ENCODE measurements around the gene NDUFB3. TPM values are rescaled to one million over a fixed set of nuclear protein-coding genes. Genes with fewer than 3 reads are reported as not detected.
A peak's percentile ranks its signal among the peaks of the same experiment; 100 is the strongest.
"Not testable (repeated sequence)": the region's sequence is repeated elsewhere in the genome, so short reads cannot be mapped to it uniquely, and the experiment has no call there.

The NDUFB3 gene
- total RNA-seq, 2 experiments from 2014 or later: 115 to 116 TPM

DNA sequence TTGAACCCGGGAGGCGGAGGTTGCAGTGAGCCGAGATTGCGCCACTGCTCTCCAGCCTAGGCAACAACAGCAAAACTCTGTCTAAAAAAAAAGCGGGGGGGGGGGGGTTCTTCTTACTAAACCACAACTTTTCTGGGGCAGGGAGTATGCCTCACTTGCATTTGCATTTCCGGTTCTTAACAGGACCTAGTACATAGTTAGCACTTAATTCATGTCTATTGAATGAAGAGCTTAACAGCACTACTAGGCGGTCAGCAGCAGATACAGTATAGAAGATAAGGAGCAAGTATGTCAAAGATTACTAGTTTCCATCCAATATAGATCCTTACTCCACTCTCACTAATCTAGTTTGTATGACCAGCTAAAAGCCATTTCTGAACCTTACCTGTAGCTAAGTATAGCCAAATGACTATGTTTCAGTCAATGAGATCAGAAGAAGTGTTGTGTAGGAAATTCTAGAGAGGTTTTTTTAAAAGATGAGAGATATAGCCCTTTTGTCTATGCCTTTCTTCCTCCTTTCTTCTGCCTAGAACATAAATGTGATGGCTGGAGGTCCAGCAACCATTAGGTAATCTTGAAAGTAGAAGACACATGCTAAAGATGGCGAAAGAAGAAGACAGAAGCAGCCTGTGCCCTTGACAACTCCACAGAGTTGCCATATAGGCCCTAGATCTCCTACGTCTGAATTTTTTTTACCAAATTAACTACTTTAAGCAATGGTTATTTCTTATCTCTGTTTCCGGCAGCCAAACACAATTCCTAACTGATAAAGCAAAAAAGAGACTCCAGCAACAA, 11.6 kb upstream of the NDUFB3 start:
- no peak for ATAC-seq (ENCODE audit: low read depth)
- H3K27ac Mint-ChIP-seq: no peak overlapping the region
- POLR2A ChIA-PET: no interaction called here

DNA sequence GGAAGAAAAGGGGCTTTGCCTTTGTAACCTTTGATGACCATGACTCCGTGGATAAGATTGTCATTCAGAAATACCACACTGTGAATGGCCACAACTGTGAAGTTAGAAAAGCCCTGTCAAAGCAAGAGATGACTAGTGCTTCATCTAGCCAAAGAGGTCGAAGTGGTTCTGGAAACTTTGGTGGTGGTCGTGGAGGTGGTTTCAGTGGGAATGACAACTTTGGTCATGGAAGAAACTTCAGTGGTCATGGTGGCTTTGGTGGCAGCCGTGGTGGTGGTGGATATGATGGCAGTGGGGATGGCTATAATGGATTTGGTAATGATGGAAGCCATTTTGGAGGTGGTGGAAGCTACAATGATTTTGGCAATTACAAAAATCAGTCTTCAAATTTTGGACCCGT, 8.3 kb upstream of the NDUFB3 start:
- ATAC-seq (ENCODE audit: low read depth); DNase-seq; POLR2A ChIA-PET; H3K27me3 Mint-ChIP-seq; H3K9me3 Mint-ChIP-seq: not testable (repeated sequence)
- Mint-ChIP-seq H3K4me1 (peaks cover 33% of the 10 kb centered on the region), H3K4me3 (peak overlapping the region; percentile 43), H3K36me3 (peaks cover 26% of the 10 kb centered on the region), H3K27ac (peak overlapping the region; percentile 78)

More for the DNA sequence above, 11.6 kb upstream of the NDUFB3 start:
- peaks cover 24% of the 10 kb centered on the region for H3K4me1 Mint-ChIP-seq
- no peak overlapping the region for H3K4me3 Mint-ChIP-seq
- peaks cover 28% of the 10 kb centered on the region for H3K36me3 Mint-ChIP-seq
- H3K9me3 Mint-ChIP-seq: no peaks in the 10 kb centered on the region
- H3K27me3 Mint-ChIP-seq: no peaks in the 10 kb centered on the region
- DNase-seq: no peak

DNA sequence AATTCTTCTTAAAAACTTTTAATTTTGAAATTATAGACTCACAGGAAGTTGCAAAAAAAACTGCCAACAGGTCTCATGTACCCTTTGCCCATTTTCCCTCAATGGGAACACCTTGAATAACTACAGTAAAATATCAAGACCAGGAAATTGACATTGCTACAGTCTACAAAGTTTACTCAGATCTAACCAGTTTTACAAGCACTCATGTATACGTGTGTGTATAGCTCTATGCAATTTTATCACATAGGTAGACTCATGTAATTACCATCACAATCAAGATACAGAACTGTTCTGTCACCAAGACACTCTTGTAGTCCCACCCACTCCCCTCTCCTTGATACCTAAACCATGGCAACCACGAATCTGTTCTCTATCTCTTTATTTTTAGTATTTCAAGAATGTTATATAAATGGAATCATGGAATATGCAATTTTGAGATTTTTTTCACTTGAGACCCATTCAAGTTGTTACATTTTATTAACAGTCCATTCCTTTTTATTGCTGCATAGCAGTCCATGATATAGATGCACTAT, 6.9 kb upstream of the NDUFB3 start:
- Mint-ChIP-seq H3K27me3 (no peaks in the 10 kb centered on the region), H3K27ac (no peak overlapping the region), H3K9me3 (no peaks in the 10 kb centered on the region), H3K4me3 (no peak overlapping the region), H3K4me1 (peaks cover 40% of the 10 kb centered on the region), H3K36me3 (peaks cover 18% of the 10 kb centered on the region)
- no peak for DNase-seq
- POLR2A ChIA-PET: interaction anchor here (0.6 kb wide), 1 partner anchor 70 kb away, joined by 3 read pairs; no protein-coding TSS in a partner anchor
- ATAC-seq (ENCODE audit: low read depth): no peak

DNA sequence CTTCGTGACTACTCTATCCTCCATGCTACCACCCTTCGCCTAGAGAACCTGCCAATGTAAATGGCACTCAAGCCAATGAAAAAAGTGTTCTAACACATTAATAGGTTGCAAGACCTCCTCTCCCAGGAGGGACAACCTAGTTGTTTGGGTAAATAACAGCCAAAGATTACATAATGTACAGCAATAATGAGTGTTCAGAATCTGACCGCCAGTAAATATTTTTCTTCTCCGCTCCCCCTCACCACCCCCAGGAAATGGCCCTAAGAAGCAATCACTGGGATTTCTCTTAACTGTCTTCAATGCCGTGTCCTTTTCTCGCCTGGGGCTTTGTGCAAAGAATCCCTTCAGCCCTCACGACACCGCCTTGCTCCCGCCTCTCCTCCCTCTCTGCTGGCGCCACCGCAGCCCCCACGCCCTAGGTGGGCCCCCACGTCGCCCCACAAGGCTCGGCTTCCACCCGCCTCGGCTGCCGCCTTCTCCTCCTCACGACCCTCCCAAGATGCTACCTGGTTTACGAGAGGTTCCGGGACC, 788 bp upstream of the NDUFB3 start:
- H3K36me3 Mint-ChIP-seq: no peaks in the 10 kb centered on the region
- peak overlapping the region; percentile 90 for H3K4me3 Mint-ChIP-seq
- POLR2A ChIA-PET: interaction anchor here (0.7 to 4.3 kb wide), 8 partner anchors 46 to 220 kb away, joined by 3 to 35 read pairs (median 8); partner anchors contain the start of genes CFLAR, NIF3L1, ORC2 and PPIL3
- peaks cover 33% of the 10 kb centered on the region for H3K4me1 Mint-ChIP-seq
- no peak for DNase-seq
- no peaks in the 10 kb centered on the region for H3K27me3 Mint-ChIP-seq
- peak overlapping the region; percentile 87 for H3K27ac Mint-ChIP-seq
- H3K9me3 Mint-ChIP-seq: no peaks in the 10 kb centered on the region
- ATAC-seq (ENCODE audit: low read depth): peak; percentile 27

DNA sequence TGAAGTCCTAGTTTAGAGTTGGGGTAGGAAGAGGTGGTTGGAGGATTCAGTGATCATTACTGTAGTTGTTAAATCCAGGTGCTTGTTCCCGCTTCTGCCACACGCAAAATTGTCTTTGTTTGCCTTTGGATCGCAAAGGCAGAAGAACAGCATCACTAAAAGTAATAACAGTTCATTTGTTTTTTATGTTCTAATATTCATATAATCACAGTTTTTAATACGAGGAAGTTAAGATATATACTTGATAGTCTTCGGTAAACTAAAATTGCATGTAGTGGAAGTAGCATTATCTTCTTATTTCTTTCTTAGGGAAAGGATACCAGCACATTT, 365 bp downstream of the NDUFB3 start:
- Mint-ChIP-seq H3K36me3 (no peaks in the 10 kb centered on the region), H3K9me3 (no peaks in the 10 kb centered on the region), H3K4me3 (peak overlapping the region; percentile 90), H3K4me1 (peaks cover 29% of the 10 kb centered on the region), H3K27ac (peak overlapping the region; percentile 87), H3K27me3 (no peaks in the 10 kb centered on the region)
- POLR2A ChIA-PET: interaction anchor here (0.6 to 3.9 kb wide), 5 partner anchors 10 to 163 kb away, joined by 3 to 35 read pairs (median 8); partner anchors contain the start of gene CFLAR
- ATAC-seq (ENCODE audit: low read depth): peak; percentile 1
- no peak for DNase-seq

DNA sequence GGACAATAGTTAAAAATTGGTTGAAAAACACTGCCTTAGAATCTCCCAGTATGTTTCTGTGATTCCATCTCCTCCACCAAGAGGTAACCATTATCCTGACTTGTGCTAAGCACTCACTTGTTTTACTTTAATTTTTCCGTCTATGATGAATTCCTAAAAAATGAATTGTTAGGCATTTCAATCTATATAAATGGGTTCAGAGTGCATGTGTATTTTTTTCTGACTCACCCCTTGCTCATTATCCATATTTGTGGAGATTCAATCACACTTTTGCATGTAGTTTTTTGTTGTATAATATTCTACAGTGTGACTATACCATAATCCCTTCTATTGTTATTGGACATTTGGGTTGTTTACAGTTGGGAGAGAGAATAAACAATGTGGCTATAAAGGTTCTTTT, 1.3 kb downstream of the NDUFB3 start:
- POLR2A ChIA-PET: interaction anchor here (1.1 to 3.9 kb wide), 2 partner anchors 44 to 47 kb away, joined by 11 to 35 read pairs; partner anchors contain the start of gene CFLAR
- peaks cover 29% of the 10 kb centered on the region for H3K4me1 Mint-ChIP-seq
- no peaks in the 10 kb centered on the region for H3K9me3 Mint-ChIP-seq
- no peaks in the 10 kb centered on the region for H3K36me3 Mint-ChIP-seq
- H3K27me3 Mint-ChIP-seq: no peaks in the 10 kb centered on the region
- H3K27ac Mint-ChIP-seq: peak overlapping the region; percentile 31
- peak overlapping the region; percentile 90 for H3K4me3 Mint-ChIP-seq
- no peak for DNase-seq
- no peak for ATAC-seq (ENCODE audit: low read depth)

DNA sequence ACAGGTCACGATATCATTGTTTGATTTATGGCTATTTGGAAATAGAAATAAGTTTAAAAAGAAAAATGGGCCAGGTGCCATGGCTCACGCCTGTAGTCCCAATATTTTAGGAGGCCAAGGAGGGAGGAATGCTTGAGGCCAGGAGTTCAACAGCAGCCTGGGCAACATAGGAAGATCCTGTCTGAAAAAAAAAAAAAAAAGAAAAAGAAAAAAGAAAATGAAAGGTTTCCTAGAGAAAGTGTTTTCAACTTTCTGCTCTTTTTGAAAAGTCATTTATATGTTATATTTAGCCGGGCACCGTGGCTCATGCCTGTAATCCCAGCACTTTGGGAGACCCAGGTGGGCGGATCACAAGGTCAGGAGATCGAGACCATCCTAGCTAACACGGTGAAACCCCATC, 3.2 kb downstream of the NDUFB3 start:
- Mint-ChIP-seq H3K4me1 (peaks cover 17% of the 10 kb centered on the region), H3K4me3 (peak overlapping the region; percentile 10)
- POLR2A ChIA-PET: interaction anchor here (0.7 kb wide), 1 partner anchor 36 kb away, joined by 3 read pairs; no protein-coding TSS in a partner anchor

DNA sequence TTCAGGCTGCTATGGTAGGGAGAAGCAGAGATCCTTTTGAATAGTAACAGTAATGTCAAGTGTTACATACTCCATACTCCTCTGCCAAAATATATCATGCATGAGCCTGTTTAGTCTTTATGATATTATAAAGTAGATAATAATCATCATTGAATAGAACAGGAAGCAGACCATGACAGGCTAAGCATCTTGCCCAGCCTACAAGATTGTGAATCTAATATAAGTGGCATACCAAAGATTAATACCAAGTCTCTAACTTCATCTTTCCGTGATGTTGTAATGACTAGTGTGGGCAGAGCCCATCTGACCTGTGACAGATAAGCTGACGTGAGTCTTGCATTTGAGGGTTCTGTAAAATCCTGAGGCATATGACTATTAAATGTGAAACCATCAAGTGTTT, 13.1 kb downstream of the NDUFB3 start:
- no peak for ATAC-seq (ENCODE audit: low read depth)
- POLR2A ChIA-PET: interaction anchor here (0.6 kb wide), 1 partner anchor 194 kb away, joined by 3 read pairs; no protein-coding TSS in a partner anchor
- no peaks in the 10 kb centered on the region for H3K9me3 Mint-ChIP-seq
- H3K4me1 Mint-ChIP-seq: no peaks in the 10 kb centered on the region
- H3K36me3 Mint-ChIP-seq: peaks cover 20% of the 10 kb centered on the region
- no peak overlapping the region for H3K4me3 Mint-ChIP-seq
- H3K27me3 Mint-ChIP-seq: no peaks in the 10 kb centered on the region
- no peak overlapping the region for H3K27ac Mint-ChIP-seq
- DNase-seq: no peak

More for the DNA sequence above, 3.2 kb downstream of the NDUFB3 start:
- Mint-ChIP-seq H3K36me3 (peaks cover 2% of the 10 kb centered on the region), H3K9me3 (no peaks in the 10 kb centered on the region), H3K27me3 (no peaks in the 10 kb centered on the region), H3K27ac (peak overlapping the region; percentile 24)
- DNase-seq: no peak
- ATAC-seq (ENCODE audit: low read depth): no peak

DNA sequence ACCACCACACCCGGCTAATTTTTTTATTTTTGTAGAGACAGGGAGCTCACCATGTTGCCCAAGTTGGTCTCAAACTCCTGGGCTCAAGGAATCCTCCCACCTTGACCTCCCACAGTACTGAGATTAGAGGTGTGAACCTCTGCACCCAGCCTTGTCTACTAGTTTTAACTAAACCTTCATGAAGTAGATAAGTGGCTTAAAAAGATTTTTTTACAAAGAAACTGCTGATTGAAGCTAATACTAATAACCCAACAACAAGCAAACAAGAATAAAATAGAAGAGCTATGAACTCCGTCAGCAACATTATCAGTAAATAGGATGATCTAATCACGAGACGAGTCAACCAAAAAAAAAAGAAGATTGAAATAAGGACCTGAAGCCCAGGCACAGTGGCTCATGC, 18.8 kb downstream of the NDUFB3 start:
- POLR2A ChIA-PET: no interaction called here
- no peaks in the 10 kb centered on the region for H3K9me3 Mint-ChIP-seq
- H3K4me1 Mint-ChIP-seq: no peaks in the 10 kb centered on the region
- no peaks in the 10 kb centered on the region for H3K27me3 Mint-ChIP-seq
- no peak for ATAC-seq (ENCODE audit: low read depth)
- no peak overlapping the region for H3K4me3 Mint-ChIP-seq
- DNase-seq: no peak
- H3K27ac Mint-ChIP-seq: no peak overlapping the region
- H3K36me3 Mint-ChIP-seq: peaks cover 17% of the 10 kb centered on the region

DNA sequence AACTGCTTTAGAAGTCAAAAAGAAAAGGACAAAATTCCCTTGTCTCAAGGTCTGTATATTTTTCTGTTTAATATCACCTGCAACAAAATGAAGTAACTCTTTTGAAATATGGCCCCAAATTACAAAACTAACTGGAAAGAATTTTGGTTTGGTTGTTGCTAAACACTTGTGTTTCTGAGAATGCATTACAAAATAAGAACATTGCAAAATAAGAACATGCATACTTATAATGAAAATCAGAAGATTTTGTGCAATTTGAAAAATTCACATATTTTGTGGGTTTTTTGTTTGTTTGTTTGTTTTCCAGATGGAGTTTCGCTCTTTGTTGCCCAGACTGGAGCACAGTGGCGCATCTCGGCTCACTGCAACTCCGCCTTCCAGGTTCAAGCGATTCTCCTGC, 21.8 kb downstream of the NDUFB3 start:
- Mint-ChIP-seq H3K36me3 (peaks cover 4% of the 10 kb centered on the region), H3K4me3 (no peak overlapping the region), H3K27me3 (no peaks in the 10 kb centered on the region), H3K27ac (no peak overlapping the region), H3K4me1 (no peaks in the 10 kb centered on the region), H3K9me3 (no peaks in the 10 kb centered on the region)
- DNase-seq: no peak
- POLR2A ChIA-PET: no interaction called here
- ATAC-seq (ENCODE audit: low read depth): no peak

DNA sequence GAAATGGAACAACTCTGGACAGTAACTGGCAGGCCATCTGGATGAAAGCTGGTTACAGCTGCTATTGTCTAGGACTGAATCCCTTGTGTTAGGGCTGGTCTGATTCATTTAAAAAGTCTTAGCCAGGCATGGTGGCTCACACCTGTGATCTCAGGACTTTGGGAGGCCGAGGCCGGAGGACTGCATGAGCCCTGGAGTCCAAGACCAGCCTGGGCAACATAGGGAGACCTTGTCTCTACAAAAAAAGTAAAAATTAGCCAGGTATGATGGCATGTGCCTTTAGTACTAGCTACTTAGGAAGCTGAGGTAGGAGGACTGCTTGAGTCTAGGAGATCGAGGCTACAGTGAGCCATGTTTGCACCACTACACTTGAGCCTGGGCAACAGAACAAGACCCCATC, 28.7 kb downstream of the NDUFB3 start:
- no peak overlapping the region for H3K4me3 Mint-ChIP-seq
- no peaks in the 10 kb centered on the region for H3K4me1 Mint-ChIP-seq
- H3K9me3 Mint-ChIP-seq: no peaks in the 10 kb centered on the region
- ATAC-seq (ENCODE audit: low read depth) (no peak), DNase-seq (no peak)
- no peaks in the 10 kb centered on the region for H3K27me3 Mint-ChIP-seq
- no peak overlapping the region for H3K27ac Mint-ChIP-seq
- H3K36me3 Mint-ChIP-seq: no peaks in the 10 kb centered on the region
- POLR2A ChIA-PET: interaction anchor here (0.5 to 1.2 kb wide), 5 partner anchors 13 to 272 kb away, joined by 3 to 5 read pairs (median 3); partner anchors contain the start of gene NIF3L1

DNA sequence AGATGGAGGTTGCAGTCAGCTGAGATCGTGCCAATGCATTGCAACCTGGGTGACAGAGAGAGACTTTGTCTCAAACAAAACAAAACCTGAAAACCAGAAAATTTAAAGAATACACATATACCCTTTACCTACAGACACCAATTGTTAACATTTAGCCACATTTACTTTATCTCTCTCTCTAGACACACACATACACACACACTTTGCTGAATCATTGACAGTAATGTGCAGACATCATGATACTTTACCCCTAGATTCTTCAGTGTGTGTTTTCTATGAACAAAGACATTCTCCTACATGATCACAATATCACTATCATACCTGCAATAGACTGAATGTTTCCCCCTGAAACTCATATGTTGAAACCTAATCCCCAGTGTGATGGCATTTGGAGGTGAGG, 34.0 kb downstream of the NDUFB3 start:
- Mint-ChIP-seq H3K36me3 (peaks cover 3% of the 10 kb centered on the region), H3K27me3 (no peaks in the 10 kb centered on the region), H3K4me3 (no peak overlapping the region), H3K4me1 (peaks cover 2% of the 10 kb centered on the region), H3K9me3 (no peaks in the 10 kb centered on the region), H3K27ac (no peak overlapping the region)
- no peak for ATAC-seq (ENCODE audit: low read depth)
- POLR2A ChIA-PET: no interaction called here
- DNase-seq: no peak

DNA sequence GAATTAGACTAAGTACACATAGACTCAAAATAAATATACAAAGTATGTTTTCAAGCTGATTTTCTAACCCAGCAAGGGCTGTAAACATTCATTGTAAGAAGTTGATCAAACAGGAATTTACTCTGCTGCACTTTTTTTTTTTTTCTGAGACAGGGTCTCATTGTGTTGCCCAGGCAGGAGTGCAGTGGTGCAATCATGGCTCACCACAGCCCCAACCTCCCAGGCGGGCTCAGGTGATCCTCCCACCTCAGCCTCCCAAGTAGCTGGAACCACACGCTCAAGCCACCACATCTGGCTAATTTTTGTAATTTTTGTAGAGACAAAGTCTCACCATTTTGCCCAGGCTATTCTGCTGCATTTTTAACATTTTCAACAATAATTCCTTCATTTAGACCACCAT, 35.8 kb downstream of the NDUFB3 start:
- H3K27me3 Mint-ChIP-seq: no peaks in the 10 kb centered on the region

More for the DNA sequence above, 35.8 kb downstream of the NDUFB3 start:
- H3K4me1 Mint-ChIP-seq: peaks cover 2% of the 10 kb centered on the region
- POLR2A ChIA-PET: interaction anchor here (0.7 to 1.6 kb wide), 3 partner anchors 9 to 75 kb away, joined by 3 to 7 read pairs (median 3); partner anchors contain the start of gene CFLAR
- no peaks in the 10 kb centered on the region for H3K9me3 Mint-ChIP-seq
- no peak for DNase-seq
- no peak overlapping the region for H3K4me3 Mint-ChIP-seq
- H3K27ac Mint-ChIP-seq: no peak overlapping the region
- ATAC-seq (ENCODE audit: low read depth): no peak
- peaks cover 3% of the 10 kb centered on the region for H3K36me3 Mint-ChIP-seq

Data from activated naive CD8-positive, alpha-beta T cell treated with anti-CD3 and anti-CD28 coated beads, Interleukin-2, amount 10 ng/mL, durations not matched to agents 7 days and 5 days (primary cell).